ENCODE results near the gene MON2.
"Not testable (repeated sequence)": the region's sequence is repeated elsewhere in the genome, so short reads cannot be mapped to it uniquely, and the experiment has no call there.

MON2 gene

DNA sequence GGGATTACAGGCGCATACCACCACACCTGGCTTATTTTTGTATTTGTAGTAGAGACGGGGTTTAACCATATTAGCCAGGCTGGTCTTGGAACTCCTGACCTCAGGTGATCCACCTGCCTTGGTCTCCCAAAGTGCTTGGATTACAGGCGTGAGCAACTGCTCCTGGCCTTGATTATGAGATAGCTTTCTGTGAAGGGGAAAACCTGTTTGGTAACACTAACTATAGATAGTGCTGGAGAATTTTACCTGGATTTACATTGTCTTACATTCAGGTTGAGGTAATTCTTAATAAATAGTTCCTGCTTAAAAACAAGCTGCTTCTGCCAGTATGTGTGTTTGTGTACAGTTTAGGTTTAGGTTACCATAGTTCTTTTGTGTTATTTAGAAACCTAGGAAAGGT lies 77.1 kb downstream of the MON2 start:
- no peak for DNase-seq (ENCODE audit: low spot score)

DNA sequence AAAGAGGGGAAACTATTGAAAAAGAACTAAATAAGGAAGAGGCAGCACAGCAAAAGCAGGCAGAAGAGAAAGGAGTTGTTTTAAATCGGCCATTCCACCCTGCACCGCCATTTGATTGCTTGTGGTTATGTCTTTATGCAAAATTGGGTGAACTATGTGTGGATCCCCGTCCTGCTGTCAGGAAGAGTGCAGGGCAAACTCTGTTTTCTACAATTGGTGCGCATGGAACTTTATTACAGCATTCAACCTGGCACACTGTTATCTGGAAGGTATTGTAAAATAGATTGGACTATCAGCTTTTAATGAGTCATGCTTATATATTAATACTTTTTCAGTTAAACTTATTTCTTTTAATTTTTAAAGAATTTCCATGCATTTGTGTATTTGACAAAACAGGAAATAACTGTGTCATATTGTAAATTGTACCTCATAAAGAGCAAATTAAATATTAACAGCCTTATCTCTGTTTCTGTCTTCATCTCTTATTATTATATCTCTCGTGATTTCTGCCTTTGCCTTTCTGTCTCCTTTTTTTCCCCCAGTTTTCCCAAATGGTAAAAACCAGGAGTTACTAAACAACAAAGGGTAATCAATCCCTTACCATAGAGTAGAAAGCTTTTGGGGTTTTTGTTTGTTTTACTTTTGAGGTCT lies 86.4 kb downstream of the MON2 start:
- DNase-seq (ENCODE audit: low spot score) = no peak

DNA sequence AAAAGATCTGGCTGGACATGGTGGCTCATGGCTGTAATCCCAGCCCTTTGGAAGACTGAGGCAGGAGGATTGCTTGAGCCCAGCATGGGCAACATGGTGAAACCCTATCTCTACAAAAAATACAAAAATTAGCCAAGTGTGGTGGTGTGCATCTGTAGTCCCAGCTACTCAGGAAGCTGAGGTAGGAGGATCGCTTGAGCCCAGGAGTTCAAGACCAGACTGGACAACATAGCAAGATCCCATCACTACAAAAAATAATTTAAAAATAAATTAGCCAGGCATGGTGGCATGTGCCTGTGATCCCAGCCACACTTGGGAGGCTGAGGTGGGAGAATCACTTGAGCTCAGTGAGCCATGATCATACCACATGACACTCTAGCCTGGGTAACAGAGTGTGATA lies 92.7 kb downstream of the MON2 start:
- not testable (repeated sequence) for DNase-seq (ENCODE audit: low spot score)

DNA sequence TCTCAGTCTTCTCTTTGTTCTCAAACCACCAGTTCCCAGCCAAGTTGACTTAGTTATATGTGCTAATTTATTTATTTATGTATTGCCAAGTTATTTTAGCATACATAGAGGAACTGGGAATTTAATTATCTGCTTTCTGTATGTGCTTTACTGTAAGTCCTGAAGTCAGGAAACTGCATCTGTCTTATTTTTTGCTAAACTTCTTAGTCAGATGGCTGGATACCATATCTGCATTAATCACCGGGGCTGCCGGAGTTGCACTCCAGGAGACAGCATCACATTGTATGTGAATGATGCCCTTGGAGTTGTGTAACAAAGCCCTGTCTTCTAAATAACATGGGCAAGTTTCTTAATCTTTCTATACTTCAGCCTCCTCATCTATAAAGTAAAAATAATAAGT lies 96.2 kb downstream of the MON2 start:
- no peak for DNase-seq (ENCODE audit: low spot score)

DNA sequence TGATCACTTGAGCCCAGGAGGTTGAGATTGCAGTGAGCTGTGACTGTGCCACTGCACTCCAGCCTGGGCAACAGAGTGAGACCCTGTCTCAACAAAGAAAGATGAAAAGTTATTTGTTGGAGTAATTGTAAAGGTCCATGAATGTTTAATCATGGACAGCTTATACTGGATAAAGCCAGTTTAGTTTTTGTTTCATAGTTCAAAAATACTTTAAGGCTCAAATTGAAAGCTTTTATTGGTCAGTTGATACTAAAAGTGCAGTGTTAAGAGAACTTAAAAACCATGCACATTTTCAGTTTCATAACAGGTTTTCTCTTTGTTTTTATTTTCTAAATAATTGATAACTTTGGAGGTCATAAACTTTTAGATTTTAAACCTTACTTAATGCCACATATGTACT lies 108.4 kb downstream of the MON2 start:
- DNase-seq (ENCODE audit: low spot score) = no peak

DNA sequence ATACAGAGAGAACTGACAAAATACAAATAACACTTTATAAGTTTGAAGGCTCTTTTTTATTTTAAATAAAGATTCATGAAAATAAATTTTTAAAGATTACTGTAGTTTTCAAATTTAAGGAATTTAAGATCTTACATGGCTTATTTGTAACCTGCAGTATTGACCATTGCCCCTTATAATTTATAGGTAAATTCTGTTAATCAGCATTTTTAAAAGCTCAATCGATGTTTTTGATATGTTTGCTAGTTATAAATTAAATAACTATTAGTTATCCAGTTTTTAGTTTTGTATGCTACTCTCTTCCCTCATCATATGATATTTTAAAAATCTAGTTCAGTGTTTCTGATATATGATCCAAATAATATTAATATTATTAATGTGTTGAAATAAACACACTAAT lies 109.9 kb downstream of the MON2 start:
- DNase-seq (ENCODE audit: low spot score) = no peak

DNA sequence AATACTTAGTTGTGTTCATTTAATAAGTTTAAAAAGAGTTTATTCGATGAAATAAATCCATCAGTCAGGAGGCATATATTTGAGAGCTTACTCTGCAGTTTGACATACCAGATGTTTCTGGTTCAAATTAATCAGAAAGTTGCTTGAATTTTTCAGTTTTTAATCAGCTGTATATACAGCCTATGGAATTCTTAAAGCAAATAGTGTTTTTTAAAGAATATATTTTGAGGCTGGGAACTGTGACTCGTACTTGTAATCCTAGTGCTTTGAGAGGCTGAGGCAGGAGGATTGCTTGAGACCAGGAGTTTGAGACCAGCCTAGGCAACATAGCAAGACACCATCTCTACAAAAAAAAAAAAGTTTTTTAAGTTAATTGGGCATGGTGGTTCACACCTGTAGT lies 112.1 kb downstream of the MON2 start:
- no peak for DNase-seq (ENCODE audit: low spot score)

DNA sequence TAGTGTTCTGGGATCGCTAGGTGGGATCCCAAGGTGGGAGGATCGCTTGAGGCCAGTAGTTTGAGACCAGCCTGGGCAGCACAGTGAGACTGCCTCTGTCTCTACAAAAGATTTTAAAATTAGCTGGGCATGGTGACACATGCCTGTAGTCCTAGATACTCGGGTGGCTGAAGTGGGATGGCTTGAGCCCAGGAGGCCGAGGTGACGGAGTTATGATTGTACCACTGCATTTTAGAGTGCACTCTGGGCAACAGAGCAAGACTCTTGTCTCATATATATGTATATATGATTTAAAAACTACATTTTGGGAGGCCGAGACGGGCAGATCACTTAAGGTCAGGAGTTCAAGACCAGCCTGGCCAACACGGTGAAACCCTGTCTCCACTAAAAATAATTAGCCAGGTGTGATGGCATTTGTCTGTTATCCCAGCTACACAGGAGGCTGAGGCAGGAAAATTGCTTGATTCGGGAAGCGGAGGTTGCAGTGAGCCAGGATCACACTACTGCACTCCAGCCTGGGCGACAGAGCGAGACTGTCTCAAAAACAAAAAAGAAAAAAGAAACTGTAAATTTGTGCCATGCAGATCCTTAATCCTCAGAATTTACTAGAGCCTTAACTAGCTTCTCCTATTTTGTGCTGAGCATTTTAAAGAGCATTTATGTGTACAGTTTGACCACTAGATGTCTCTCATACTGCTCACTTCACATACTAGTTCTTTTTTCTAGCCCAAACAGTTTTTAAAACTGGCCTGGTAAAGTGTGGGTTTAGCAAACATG lies 114.8 kb downstream of the MON2 start:
- DNase-seq (ENCODE audit: low spot score) = peak; percentile 62

DNA sequence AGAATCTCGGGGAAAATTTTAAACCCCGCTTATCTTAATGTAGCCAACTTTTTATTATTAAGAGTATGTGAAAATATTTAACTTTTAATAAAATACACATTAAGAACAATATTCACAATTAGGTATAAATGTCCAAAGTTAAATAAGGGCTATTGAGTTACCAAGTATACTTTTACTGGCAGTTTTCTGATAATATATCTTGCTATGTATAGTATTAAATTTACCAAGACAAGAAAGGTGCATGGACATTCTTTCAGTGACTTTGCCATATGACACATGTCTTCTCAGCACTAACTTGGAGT lies 115.4 kb downstream of the MON2 start:
- DNase-seq (ENCODE audit: low spot score) = no peak

DNA sequence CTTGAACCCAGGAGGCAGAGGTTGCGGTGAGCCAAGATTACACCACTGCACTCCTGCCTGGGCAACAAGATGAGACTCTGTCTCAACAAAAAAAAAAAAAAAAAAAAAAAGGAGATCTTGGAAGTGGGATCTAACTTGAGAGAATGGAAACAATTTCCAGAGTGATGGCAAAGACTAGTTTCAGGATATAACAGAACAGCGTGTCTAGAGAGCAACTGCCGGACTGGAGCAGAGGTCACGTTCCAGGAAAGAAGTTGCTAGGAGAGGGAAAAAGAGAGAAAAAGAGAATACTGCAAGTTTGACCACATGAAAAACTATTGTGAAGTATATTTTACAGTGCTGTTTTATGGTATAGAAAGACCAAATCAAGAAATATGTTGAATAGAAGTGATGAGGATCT lies 118.0 kb downstream of the MON2 start:
- no peak for DNase-seq (ENCODE audit: low spot score)

DNA sequence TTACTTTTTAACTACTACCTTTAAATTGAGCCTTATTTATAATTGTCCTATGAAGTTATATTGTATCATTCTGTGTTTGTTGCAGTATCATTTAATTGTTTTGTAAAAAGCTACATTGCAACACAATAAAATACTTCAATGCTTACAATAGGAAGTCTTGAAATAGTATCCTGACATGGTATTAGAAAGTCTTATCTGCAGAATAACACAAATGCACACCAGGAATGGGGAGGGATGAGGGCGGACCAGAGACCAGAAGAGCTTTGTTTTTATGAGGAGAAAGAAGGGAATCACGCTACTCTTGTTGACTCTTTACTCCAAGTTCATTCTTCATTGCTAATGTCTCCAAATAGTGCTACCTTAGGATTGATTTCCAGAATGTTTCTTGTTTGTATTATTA lies 120.2 kb downstream of the MON2 start:
- no peak for DNase-seq (ENCODE audit: low spot score)

DNA sequence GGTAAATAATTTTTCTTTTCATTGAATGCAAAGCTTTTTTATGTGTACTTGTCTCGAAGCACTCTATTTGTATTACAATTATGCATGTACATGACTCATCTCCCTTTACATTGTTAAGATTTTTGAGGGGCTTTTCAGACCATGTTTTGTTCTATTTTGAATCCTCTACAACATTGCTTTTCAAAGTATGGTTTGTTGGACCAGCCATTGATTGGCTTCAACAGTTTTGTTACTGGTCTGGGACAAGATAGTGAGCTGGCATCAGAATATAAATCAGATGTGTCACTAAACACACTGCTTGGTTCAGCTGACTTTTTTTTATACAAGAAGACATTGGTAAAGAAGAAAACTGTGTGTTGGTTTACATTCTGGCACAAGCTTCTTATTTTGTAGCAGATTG lies 122.3 kb downstream of the MON2 start:
- peak; percentile 65 for DNase-seq (ENCODE audit: low spot score)

DNA sequence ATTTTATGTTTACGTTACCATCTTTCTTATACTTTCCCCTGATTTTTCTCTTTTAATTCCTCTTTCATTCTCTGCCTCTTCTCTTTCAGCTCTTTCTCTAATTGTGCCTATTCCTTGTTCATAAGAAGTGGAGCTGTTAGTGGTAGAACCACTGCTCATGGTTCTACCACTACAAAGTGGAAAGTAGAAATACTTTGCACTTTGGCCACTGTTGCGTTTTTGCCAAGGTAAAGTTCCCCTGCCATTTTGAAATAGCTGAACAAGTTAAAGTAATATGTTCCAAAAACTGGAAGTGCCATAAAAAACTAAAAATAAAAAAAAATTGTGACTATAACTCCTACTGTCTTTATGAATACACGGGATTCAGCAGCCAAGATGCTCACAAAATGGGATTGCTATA lies 130.6 kb downstream of the MON2 start:
- DNase-seq (ENCODE audit: low spot score) = no peak

DNA sequence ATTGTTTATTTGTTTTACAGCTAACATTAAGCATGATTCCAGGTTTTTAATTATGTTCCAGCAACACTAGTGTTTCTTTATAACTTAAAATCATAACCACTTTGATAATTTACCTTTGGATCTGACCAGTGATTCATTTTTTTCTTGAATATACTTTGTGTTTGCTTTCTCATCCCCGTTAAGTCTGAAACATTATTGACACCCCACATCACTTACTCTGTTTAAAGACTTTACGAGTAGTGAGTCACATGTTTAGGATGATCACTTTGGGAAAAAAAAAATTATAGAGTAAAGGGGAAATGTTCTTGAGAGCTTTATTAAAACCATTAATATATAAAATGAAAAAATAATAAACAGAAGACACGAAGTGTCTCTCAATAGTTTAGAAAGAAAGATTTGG lies 132.2 kb downstream of the MON2 start:
- DNase-seq (ENCODE audit: low spot score) = no peak

DNA sequence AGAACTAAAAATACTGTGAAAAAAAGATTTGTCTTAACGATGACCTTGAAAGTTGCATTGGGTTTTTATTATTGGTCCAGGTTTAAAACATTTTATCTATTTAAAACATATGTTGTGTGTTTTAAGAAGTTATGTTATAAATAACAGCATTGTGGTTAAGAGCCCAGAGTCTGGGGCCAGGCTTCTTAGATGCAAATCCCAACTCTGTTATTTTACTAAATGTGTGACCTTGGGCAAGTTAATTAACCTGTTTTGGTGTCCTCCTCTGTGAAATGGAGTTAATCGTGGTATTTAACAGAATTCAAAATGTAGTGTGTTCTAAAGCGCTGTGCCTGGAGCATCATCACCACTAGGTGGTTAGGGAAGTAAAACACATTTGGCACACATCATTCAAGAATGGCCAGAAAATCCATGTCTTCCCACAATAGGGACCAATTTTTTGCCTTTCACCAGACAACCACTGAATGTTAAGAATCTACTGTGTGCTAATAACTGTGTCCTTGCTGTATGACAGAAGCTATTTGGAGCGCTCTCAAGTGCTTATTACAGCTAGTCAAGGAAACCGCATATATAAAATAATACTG lies 133.3 kb downstream of the MON2 start:
- no peak for DNase-seq (ENCODE audit: low spot score)

DNA sequence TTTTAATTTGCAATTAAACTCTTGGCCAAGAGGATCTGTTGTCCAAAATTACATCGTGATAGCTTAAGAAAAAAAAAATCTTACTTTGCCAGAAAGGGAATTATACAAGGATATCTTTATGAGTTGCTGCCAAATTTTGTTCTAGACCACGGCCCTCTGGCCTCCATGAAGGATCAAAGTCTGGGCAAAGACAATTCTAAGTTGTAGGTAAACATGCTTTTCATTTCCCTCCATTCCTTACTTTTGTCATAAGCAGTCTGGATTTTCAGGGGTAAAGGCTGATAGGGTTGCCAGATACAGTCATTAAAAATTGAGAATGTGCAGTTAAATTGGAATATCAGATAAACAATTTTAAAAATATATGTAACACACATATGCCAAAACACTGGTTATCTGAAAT lies 135.1 kb downstream of the MON2 start:
- no peak for DNase-seq (ENCODE audit: low spot score)

DNA sequence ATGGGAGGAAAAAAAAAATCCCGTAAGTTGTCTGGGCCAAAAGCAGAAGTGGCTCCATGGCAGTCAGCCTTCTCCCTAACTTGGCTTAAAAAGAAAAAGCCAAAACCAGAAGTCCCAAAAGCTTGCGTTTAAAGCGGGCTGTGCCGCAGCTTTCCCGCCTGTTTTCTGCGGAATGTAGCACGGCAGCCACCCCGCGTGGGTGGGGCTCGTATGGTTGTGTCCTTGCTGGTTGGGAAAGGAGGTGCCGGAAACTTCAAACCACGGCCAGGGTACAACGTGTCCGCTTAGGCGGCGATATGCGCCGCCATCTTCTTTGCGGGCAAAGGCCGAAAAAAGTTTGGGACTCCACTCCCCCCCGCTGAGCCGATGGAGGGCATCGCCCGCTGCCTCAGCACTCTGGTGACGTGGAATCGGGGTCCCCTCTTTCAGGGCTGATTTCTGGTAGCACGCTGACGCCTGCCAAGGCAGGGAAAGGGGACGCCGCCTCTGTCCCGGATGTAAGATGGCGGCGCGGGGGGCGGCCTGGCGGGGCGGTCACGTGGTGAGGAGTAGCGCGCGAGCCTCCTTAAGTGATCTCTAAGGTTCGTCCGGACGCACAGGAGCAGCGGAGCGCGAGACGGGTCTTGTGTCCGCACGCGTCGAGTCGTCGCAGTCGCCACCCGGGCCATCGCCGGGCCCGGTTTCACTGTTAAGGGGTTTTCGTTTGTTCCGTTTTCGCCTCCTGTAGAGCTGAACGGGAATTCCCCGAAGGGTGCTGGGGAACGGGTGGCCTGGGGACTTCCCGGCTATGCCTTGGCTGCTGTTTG lies 135.8 kb downstream of the MON2 start:
- DNase-seq (ENCODE audit: low spot score) = peak; percentile 81

DNA sequence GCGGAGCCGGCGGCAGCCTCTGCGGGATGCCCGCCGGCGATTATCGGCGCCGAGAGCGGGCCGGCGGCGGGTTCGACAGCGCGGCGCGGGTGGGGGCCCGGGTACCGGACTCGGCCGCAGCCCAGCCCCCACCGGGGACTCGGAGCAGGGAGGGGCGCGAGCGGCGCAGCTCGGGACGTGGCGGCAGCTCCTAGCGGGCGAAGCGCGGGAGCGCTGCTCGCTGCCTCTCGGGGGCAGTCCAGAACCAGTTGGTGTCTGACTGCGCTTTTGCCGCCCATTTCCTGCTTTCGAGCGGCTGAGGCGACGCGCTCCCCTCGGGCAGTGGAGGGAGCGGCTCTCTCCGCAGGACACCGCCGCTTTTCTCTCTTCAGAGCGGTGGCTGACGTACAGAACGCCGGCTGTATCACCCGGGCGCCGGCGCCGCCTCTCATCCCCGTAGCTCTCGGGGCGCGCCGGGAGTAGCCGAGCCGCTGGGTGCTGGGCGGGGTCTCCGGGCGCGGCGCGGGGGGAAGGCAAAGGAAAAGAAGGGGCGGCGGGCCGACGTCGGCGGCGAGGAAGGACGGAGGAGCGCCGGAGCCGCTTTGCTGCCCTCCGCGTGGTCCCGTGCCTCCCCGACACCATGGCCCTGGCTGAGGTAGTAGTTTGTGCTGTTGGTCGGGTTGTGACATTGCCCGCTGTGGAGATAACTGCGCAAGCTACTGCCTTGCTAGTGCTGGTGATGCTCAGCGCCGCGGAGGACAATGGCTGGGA lies 136.6 kb downstream of the MON2 start:
- DNase-seq (ENCODE audit: low spot score) = peak; percentile 73

DNA sequence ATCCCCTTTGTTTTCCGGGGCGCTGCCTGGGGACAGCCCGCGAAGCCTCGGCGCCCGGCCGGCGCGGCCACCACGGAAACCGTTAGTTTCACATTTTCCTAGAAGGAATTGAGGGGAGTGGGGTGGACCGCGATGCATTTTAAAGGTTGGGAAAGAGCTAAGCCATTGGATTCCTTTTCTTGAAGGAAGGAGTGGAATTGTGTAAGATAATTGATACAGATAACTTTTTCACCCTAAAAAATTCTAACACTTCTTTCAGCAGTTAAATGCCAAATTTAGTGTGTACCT lies 137.1 kb downstream of the MON2 start:
- no peak for DNase-seq (ENCODE audit: low spot score)

DNA sequence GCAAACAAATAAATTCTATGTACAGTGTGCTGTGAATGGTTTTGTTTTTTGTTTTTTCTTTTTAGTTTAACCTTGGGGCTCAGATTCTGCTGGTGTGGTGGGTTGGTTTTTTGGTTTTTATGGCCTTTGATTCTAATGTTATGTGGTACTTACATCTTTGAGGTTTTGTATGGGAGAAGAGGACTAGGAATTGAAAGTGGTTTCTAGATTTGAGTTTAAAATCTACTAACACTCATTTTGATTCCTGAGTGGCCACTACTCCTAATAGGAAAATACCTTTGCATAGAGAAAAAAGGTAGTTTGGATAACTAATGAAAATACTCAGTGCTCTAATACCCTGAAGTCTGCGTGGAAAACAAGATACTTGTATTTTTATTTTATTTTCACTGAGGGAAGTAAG lies 137.7 kb downstream of the MON2 start:
- peak; percentile 20 for DNase-seq (ENCODE audit: low spot score)

DNA sequence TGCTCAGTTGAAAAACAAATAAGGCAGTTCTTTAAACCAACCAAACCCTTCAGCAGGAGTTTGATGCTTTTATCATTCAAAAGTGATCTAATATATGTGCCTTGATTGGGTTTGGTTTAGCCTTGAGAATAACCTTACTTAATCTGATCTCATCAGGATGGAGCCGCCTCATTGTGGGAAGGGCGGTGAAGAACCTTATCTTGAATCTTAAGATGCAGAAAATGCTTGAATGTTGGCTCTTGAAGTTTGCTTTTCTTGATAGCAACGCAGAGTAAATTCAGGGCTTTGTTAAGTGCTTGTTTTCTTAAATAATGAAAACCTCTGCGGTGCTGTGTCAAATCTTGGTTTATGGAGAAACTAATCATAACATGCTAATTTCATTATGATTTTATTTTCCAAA lies 138.2 kb downstream of the MON2 start:
- peak; percentile 30 for DNase-seq (ENCODE audit: low spot score)

DNA sequence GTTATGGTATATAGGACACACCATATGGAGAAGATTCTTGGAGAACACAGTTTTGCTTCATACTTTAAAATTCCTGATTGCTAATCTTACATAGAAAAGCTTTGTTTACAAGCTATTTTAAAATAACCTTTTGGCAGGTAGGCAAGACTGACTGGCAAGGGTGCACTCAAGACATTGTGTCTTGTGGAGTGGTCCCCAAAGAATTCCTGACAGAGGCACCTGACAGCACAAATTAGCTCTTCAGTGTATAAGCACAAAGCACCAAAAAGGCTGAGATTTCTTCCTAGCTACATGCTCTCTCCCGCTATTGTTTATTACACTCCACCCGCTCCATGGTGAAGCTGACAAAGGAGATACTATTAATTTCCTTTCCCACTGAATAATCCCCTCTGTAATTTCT lies 139.4 kb downstream of the MON2 start:
- DNase-seq (ENCODE audit: low spot score) = no peak

DNA sequence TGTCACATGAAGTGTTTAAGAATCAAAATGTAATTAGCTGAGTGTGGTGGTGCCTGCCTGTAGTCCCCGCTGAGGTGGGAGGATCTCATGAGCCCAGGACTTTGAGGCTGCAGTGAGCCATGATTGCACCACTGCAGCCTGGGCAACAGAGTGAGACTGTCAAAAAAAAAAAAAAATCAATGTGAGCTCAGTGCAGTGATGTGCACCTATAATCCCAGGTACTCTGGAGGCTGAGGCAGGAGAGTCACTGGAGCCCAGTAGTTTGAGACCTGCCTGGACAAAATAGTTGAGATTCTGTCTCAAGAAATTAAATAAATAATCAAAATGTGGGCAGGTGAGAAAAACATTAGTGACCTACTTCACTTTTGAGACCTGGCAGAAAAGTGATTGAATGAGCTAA lies 140.0 kb downstream of the MON2 start:
- no peak for DNase-seq (ENCODE audit: low spot score)

All from kidney capillary endothelial cell (primary cell).